ENCODE measurements around the gene SUPT7L.

The SUPT7L gene

GRCh38 chr2:27709326-27709725 lies 45.9 kb upstream of the SUPT7L start:
- TF ChIP-seq ZFX (IDR thresholded peaks at IDR 0.05) (no peak), CTCF (conservative IDR thresholded peaks at IDR 0.05) (no peak)
- no peak overlapping the region for H3K27ac ChIP-seq

GRCh38 chr2:27708666-27709065 lies 45.3 kb upstream of the SUPT7L start:
- no peak for TF ChIP-seq ZFX (IDR thresholded peaks at IDR 0.05)
- no peak for TF ChIP-seq CTCF (conservative IDR thresholded peaks at IDR 0.05)
- no peak overlapping the region for H3K27ac ChIP-seq

- TF ChIP-seq ZFX (IDR thresholded peaks at IDR 0.05) (no peak), CTCF (conservative IDR thresholded peaks at IDR 0.05) (no peak)
- H3K27ac ChIP-seq: no peak overlapping the region
These were observed 44.8 kb upstream of the SUPT7L start for GRCh38 chr2:27708257-27708654.

GRCh38 chr2:27707462-27708256 lies 44.2 kb upstream of the SUPT7L start:
- TF ChIP-seq CTCF (conservative IDR thresholded peaks at IDR 0.05) (no peak), ZFX (IDR thresholded peaks at IDR 0.05) (no peak)

GRCh38 chr2:27705851-27706622 lies 42.6 kb upstream of the SUPT7L start:
- H3K27ac ChIP-seq: peak overlapping the region; percentile 76
- TF ChIP-seq ZFX (IDR thresholded peaks at IDR 0.05): no peak
- TF ChIP-seq CTCF (conservative IDR thresholded peaks at IDR 0.05): no peak

More at GRCh38 chr2:27707462-27708256, 44.2 kb upstream of the SUPT7L start:
- no peak overlapping the region for H3K27ac ChIP-seq

- peak overlapping the region; percentile 22; the same call in 1 of the 2 replicates for H3K27ac ChIP-seq
- TF ChIP-seq CTCF (conservative IDR thresholded peaks at IDR 0.05) (no peak), ZFX (IDR thresholded peaks at IDR 0.05) (no peak)
These were observed 41.0 kb upstream of the SUPT7L start for GRCh38 chr2:27704342-27704876.
